ENCODE measurements around the gene RHOBTB3.

RHOBTB3 gene

DNA sequence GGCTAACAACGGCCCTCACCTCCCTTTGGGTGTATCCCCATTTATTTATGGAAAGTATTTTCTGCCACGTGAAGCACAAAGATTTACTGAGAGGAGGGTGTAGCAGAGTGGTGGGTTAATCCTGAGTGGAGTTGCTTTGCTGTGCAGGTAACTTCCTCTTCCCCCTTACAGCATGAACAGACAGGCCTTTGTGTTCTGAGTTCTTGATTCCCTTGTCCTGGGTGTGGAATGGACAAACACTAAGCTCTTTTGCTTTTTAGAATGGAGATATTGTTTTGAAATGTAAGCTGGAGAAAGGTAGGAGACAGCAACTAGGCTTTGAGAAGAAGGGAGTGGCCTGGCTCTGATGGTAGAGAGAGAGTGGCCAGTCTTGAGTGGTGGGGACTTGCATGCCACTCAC lies 108.5 kb downstream of the RHOBTB3 start:
- no peak for DNase-seq (ENCODE audit: low read depth, low spot score)

DNA sequence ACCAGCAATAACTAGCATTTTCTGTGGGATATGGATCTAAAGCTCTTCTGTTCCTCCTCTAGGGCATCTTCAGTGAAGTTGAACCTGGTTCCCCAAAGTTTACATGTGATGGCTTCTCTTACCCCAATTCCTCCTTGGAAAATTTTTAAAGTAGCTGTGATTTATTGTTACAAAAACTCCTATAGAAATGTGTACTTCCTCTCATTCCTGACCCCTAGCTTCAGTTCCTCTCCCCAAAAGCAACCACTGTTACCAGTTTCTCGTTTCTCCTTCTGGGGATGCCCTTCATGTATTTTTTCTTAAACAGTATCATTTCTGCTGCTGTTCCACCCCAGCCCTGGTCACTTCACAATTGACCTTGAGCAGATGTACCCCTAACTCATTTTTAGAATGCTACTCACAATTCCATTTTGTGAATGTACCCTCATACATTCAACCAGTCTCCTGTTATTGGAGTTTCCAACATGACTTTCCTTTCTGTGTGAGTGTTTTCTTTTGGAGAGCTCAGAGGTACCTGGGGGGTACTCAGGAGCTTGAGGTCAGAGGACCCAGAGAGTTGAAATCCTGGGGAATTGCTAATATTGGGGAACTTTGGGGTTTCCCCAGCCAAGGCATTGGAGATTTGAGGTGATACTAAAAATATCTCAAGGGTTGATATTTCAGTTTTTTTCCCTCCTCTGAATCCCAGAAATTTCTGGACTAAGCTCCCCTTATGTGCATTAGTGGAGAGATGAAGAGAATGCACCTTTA lies 110.0 kb downstream of the RHOBTB3 start:
- no peak for DNase-seq (ENCODE audit: low read depth, low spot score)

DNA sequence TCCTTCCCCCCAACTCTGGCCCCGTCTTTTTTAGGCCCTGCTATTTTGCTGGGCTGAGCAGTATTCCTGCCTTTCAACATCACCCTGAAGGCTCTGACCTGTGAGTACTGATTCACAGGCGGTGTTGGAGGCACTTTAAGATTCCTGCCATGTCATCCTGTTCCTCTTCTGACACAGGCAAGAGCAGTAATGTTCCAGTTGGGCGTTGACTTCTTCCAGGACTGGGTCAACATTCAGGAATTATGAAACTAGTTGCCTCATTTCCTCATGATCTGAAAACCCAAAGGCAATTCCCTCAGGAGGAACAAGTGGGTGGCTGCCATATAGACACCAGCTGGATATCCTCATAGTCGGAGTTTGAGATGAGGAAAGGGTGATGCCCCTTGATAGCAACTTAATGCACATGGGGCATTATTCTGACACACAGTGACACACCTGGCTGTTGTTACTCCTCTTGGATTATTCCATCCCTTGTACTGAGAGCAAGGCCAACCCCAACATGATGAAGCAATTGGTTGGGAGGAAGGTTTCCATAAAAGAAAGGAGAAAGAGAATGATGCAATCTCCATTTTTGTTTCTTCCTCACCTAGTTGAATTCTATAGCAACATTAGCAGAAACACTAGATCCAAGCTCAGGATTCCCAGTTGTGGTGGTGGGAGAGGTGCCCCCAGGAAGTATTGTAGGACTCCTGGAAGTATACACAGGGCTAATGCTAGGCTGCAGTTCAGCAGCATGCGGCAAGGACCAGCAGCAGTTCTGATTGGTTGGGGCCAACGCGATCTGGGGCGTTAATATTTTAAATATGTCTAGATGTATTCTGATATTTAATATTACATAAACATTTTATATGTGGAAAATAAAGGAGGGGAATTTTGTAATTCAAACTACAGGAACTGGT lies 111.0 kb downstream of the RHOBTB3 start:
- DNase-seq (ENCODE audit: low read depth, low spot score) = no peak

DNA sequence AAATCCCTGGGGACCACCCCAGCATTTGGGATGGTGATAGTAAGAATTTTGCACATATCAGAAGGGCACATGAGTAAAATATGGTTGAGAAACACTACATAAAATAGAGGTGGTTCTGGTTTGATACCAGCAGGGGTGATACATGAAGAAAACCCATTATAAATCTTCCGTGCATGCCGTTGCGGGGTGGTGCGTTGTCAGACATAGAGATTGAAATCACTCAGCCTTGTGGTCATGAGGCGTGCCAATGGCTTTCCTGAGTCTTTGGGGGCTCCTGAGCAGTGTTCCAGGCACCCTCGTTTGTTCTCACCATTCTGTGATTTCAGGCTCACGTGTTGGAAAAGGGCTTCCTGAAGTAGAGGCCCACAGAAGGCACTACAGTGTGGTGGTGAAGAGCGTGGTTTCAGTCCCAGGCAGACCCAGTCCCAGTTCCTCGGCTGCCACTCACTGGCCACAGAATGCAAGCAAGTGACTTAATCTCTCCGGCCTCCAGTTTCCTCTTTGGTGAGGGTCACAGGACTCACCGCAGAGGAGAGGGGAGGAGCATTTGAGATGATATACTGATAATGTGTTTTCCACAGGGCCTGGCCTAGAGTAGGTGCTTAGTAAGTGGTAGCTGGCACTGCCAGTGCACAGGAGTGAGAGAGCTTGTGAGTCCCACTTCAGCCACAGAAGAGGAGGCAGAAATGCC lies 111.9 kb downstream of the RHOBTB3 start:
- DNase-seq (ENCODE audit: low read depth, low spot score) = no peak

DNA sequence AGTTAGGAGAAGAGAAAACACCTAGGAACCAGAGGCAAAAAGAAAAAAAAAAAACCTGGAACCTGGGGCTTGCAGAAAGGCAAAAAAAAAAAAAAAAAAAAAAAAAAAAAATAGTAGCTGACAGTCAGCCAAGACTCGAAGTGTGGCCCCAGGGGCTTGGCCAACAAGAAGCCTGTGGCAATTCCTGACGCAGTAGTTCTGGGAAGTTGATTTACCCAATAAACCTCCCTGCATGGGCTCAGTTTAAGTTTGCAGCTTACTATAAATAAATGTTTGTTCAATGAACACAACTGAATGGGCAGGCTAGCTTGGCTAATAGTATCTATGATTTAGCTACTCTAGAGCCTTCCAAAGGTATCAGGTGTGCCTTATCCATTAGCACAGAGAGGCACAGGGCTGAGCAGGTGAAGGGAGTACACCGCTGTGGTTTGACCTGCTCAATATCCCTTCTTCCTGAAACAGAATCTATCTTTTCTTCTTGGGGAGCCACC lies 112.6 kb downstream of the RHOBTB3 start:
- DNase-seq (ENCODE audit: low read depth, low spot score) = no peak

DNA sequence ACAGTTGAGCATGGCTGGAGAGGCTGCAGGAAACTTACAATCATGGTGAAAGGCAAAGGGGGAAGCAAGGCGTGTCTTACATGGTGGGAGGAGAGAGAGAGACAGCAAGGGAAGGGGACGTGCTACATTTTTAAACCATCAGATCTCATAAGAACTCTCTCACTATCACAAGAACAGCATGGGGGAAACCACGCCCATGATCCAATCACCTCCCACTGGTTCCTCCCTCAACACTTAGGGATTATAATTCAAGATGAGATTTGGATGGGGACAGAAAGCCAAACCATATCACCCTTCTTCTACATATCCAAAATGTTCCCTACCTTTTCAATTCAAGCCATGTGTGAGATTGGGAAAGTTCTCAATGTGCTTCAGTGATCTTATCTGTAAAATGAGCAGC lies 114.3 kb downstream of the RHOBTB3 start:
- DNase-seq (ENCODE audit: low read depth, low spot score) = no peak
